ENCODE results near the gene LMX1A. TPM values are rescaled to one million over a fixed set of nuclear protein-coding genes. Genes with fewer than 3 reads are reported as not detected.

The LMX1A gene
- total and polyA plus RNA-seq, 2 donors (not counting 1 experiment from before 2014, with no cell fraction given): not detected

DNA sequence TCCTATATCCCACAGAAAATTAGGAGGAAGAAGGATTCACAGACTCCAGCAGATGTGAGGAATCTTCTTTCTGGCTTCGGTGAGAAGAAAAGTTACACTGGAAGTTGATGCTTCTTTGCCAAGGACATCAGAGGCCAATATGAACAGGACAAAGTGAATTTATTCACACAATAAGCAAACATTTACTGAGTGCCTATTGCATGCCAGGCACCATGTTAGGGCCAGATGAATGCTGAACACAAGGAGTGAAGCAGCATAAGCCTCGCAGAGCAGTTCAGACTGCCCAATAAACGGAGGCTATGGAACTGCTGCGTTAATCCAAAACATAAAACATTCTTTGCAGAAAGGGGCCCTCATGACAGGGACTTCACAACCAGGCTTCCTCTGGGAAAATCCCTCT lies 114.6 kb downstream of the LMX1A start:
- no peak overlapping the region for H3K4me3 ChIP-seq (ENCODE audit: control extremely low read depth in 1 of 5, extremely low read depth in 1 of 5, insufficient read depth in 1 of 5, low read depth in 2 of 5, low read length in 4 of 5)
- no peak overlapping the region for H2AFZ ChIP-seq (ENCODE audit: insufficient read depth, low read depth, low read length, poor library complexity, severe bottlenecking)
- no peak overlapping the region for H3K4me2 ChIP-seq (replicated peaks; ENCODE audit: low read depth, low read length, poor library complexity, severe bottlenecking)
- H3K4me1 ChIP-seq (ENCODE audit: control insufficient read depth in 2 of 2, insufficient read depth in 2 of 2, low read length in 2 of 2): no peaks in the 10 kb centered on the region
- Mint-ChIP-seq H3K27me3 (peaks cover 33% of the 10 kb centered on the region), H3K4me3 (no peak overlapping the region), H3K27ac (no peak overlapping the region), H3K4me1 (no peaks in the 10 kb centered on the region), H3K9me3 (ENCODE audit: insufficient read depth) (no peaks in the 10 kb centered on the region)
- WGBS (ENCODE audit: insufficient coverage): 89% methylated on average over 3 of the region's 4 CpGs
- peaks cover 0 to 10% (median 1%) of the 10 kb centered on the region in 4 experiments for H3K27me3 ChIP-seq (replicated peaks in 1 of 4; ENCODE audit: control extremely low read depth in 1 of 4, control insufficient read depth in 3 of 4, insufficient read depth in 4 of 4, low read length in 3 of 4)
- CTCF ChIA-PET: no interaction called here
- H4K20me1 ChIP-seq (ENCODE audit: control insufficient read depth, insufficient read depth, low read length, poor library complexity, severe bottlenecking): no peaks in the 10 kb centered on the region
- TF ChIP-seq, protein P1, sequence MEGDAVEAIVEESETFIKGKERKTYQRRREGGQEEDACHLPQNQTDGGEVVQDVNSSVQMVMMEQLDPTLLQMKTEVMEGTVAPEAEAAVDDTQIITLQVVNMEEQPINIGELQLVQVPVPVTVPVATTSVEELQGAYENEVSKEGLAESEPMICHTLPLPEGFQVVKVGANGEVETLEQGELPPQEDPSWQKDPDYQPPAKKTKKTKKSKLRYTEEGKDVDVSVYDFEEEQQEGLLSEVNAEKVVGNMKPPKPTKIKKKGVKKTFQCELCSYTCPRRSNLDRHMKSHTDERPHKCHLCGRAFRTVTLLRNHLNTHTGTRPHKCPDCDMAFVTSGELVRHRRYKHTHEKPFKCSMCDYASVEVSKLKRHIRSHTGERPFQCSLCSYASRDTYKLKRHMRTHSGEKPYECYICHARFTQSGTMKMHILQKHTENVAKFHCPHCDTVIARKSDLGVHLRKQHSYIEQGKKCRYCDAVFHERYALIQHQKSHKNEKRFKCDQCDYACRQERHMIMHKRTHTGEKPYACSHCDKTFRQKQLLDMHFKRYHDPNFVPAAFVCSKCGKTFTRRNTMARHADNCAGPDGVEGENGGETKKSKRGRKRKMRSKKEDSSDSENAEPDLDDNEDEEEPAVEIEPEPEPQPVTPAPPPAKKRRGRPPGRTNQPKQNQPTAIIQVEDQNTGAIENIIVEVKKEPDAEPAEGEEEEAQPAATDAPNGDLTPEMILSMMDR (IDR thresholded peaks at IDR 0.05): no peak
- TF ChIP-seq EZH2 (IDR thresholded peaks at IDR 0.05; ENCODE audit: borderline replicate concordance, insufficient read depth, low read depth, low read length, poor library complexity, severe bottlenecking): no peak
- H3K27ac ChIP-seq (ENCODE audit: low read length in 2 of 2): no peak overlapping the region
- POLR2A ChIA-PET: no interaction called here
- no peaks in the 10 kb centered on the region for H3K79me2 ChIP-seq (ENCODE audit: control insufficient read depth, insufficient read depth, low read length)
- intact Hi-C loops (cut with micrococcal nuclease): no loop called here
- DNase-seq: no peak
- H3K9ac ChIP-seq (ENCODE audit: low read length): no peak overlapping the region
- H3K9me3 ChIP-seq (ENCODE audit: control extremely low read depth in 1 of 3, control insufficient read depth in 2 of 3, insufficient read depth in 1 of 3, low read length in 2 of 3): no peaks in the 10 kb centered on the region
- no peak for ATAC-seq (ENCODE audit: low read depth)
- no peaks in the 10 kb centered on the region for H3K36me3 ChIP-seq (replicated peaks in 1 of 2; ENCODE audit: control extremely low read depth in 1 of 2, control insufficient read depth in 1 of 2, extremely low read depth in 1 of 2, insufficient read depth in 2 of 2, low read length in 1 of 2)

DNA sequence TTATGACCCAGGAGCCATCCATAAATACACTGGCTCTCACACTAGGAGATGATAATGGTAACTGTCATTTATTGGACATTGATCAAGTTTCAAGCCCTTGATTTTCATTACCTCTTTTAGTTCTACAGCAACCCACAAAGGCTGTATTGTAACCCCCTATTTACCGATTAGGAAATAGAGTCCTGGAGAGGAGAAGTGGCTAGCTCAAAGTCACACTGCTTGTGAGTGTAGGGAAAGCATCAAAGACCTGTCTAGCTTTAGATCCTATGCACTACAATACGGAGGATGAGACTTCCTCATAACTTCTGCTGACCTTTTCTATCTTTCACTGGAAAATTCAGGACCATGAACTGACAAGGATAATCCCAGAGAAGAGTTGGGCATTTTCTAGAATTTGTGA lies 115.2 kb downstream of the LMX1A start:
- Histone ChIP-seq H3K79me2 (ENCODE audit: control insufficient read depth, insufficient read depth, low read length) (no peaks in the 10 kb centered on the region), H2AFZ (ENCODE audit: insufficient read depth, low read depth, low read length, poor library complexity, severe bottlenecking) (no peak overlapping the region), H3K4me1 (ENCODE audit: control insufficient read depth in 2 of 2, insufficient read depth in 2 of 2, low read length in 2 of 2) (no peaks in the 10 kb centered on the region), H3K9ac (ENCODE audit: low read length) (no peak overlapping the region), H3K4me3 (ENCODE audit: control extremely low read depth in 1 of 5, extremely low read depth in 1 of 5, insufficient read depth in 1 of 5, low read depth in 2 of 5, low read length in 4 of 5) (no peak overlapping the region), H3K36me3 (replicated peaks in 1 of 2; ENCODE audit: control extremely low read depth in 1 of 2, control insufficient read depth in 1 of 2, extremely low read depth in 1 of 2, insufficient read depth in 2 of 2, low read length in 1 of 2) (no peaks in the 10 kb centered on the region), H3K27ac (ENCODE audit: low read length in 2 of 2) (no peak overlapping the region), H3K4me2 (replicated peaks; ENCODE audit: low read depth, low read length, poor library complexity, severe bottlenecking) (no peak overlapping the region), H3K27me3 (replicated peaks in 1 of 4; ENCODE audit: control extremely low read depth in 1 of 4, control insufficient read depth in 3 of 4, insufficient read depth in 4 of 4, low read length in 3 of 4) (peaks cover 0 to 17% (median 3%) of the 10 kb centered on the region in 4 experiments), H3K9me3 (ENCODE audit: control extremely low read depth in 1 of 3, control insufficient read depth in 2 of 3, insufficient read depth in 1 of 3, low read length in 2 of 3) (no peaks in the 10 kb centered on the region), H4K20me1 (ENCODE audit: control insufficient read depth, insufficient read depth, low read length, poor library complexity, severe bottlenecking) (no peaks in the 10 kb centered on the region)
- ATAC-seq (ENCODE audit: low read depth) (no peak), DNase-seq (no peak)
- Mint-ChIP-seq H3K27ac (no peak overlapping the region), H3K9me3 (ENCODE audit: insufficient read depth) (no peaks in the 10 kb centered on the region), H3K4me1 (no peaks in the 10 kb centered on the region), H3K4me3 (no peak overlapping the region), H3K27me3 (peaks cover 34% of the 10 kb centered on the region)
- ChIA-PET CTCF (no interaction called here), POLR2A (no interaction called here)
- intact Hi-C loops (cut with micrococcal nuclease): no loop called here
- TF ChIP-seq, protein P1 (IDR thresholded peaks at IDR 0.05): no peak
- TF ChIP-seq EZH2 (IDR thresholded peaks at IDR 0.05; ENCODE audit: borderline replicate concordance, insufficient read depth, low read depth, low read length, poor library complexity, severe bottlenecking): no peak
- no CpG with 5 or more reads among the region's 2 CpGs for WGBS (ENCODE audit: insufficient coverage)

All from B cell (primary cell).